ENCODE results near the gene MAP3K2. TPM values are rescaled to one million over a fixed set of nuclear protein-coding genes. Genes with fewer than 3 reads are reported as not detected.

MAP3K2 gene
- polyA plus RNA-seq, 3 donors, result 23.9 to 30.7 (median 25.1) TPM

DNA sequence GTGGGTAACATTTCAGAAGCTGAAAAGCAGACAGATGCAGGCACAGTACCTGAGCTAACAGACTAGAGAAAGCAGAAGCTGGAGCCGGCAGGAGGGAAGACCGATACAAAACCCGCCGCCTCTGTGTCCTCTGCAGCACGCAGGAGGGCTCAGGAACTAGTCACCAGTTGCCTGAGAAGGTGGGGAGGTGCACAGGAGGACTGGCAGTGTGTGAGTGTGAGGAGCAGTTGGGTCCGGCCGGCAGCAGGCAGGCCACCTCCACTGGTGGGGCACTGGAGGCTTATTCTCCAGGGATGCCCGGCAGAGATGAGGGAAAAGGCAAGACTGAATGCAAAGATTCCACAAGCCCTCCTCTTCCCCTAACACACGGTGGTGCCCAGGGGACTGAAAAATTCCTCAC lies 112.0 kb downstream of the MAP3K2 start:
- no peak for DNase-seq (ENCODE audit: extremely low read depth in 1 of 11, low read depth in 9 of 11, low spot score in 4 of 11)

GRCh38 chr2:127275356-127275755 lies 112.4 kb downstream of the MAP3K2 start:
- no peak for DNase-seq (ENCODE audit: extremely low read depth in 1 of 11, low read depth in 9 of 11, low spot score in 4 of 11)

GRCh38 chr2:127270663-127271062 lies 117.1 kb downstream of the MAP3K2 start:
- no peak for DNase-seq (ENCODE audit: extremely low read depth in 1 of 11, low read depth in 9 of 11, low spot score in 4 of 11)

GRCh38 chr2:127261804-127262406 lies 125.9 kb downstream of the MAP3K2 start:
- peak in 2 of 11 donors; percentile 1 to 6 for DNase-seq (ENCODE audit: extremely low read depth in 1 of 11, low read depth in 9 of 11, low spot score in 4 of 11)

DNA sequence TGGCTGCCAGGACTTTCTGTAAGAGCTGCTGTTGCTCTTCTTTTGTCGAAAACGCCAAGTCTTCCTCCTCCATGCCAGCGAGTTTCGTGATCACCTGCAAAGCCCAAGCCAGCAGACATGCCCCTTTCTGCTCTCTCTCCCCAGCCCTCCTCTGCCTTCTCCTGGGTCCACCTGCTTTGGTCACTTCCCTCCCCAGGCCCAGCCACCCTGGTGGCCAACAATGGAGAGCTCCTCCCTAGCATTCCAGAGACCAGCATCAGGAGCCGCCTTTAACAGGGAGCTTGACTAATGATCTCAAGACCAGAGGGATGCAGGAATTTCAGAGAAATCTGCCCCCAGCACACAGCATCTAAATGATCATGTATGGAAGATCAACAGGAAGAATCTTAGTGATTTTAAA lies 128.4 kb downstream of the MAP3K2 start:
- no peak for DNase-seq (ENCODE audit: extremely low read depth in 1 of 11, low read depth in 9 of 11, low spot score in 4 of 11)

- DNase-seq (ENCODE audit: extremely low read depth in 1 of 11, low read depth in 9 of 11, low spot score in 4 of 11), result no peak
Measured at GRCh38 chr2:127256866-127257265, 130.9 kb downstream of the MAP3K2 start.

DNA sequence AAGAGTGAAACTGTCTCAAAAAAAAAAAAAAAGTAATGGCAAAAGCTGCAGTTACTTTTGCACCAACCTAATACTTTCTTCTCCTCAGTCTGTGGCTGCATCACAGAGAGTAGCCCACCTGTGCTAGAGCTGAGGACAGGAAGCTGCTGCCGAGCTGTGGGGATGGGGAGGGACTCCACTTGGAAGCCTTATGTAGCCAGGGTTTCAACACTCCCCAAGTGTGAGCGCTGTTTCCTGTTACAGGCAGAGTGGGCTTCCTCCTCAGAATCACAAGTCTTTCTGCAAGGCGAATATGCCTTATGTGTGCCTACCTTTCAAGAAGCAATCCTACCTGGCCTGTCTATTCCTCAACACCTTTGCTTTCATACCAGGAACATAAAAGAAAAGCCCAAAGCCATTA lies 131.4 kb downstream of the MAP3K2 start:
- DNase-seq (ENCODE audit: extremely low read depth in 1 of 11, low read depth in 9 of 11, low spot score in 4 of 11), result no peak

- no peak for DNase-seq (ENCODE audit: extremely low read depth in 1 of 11, low read depth in 9 of 11, low spot score in 4 of 11)
Measured at GRCh38 chr2:127255721-127256120, 132.1 kb downstream of the MAP3K2 start.

DNA sequence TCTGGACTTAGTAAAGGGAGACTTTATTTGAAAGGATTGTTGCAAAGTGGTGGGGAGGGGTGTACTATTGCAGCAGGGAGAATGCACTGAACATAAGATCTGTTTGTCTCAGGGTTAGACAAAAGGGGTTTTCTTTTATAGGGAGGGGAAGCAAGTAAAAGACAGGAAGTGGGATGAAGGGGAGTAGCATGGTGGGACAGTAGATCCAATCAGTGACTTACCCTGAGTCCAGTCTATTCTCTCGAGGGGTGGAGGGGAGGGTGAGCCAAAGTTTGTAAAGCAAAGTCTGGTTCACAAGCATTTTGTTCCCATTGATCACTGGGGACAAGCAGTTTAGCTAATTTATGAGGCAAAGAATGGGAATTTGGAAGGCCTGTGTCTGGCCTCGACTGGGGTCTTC lies 132.6 kb downstream of the MAP3K2 start:
- DNase-seq (ENCODE audit: extremely low read depth in 1 of 11, low read depth in 9 of 11, low spot score in 4 of 11), result peak in 1 of 11 donors; percentile 0

- no peak for DNase-seq (ENCODE audit: extremely low read depth in 1 of 11, low read depth in 9 of 11, low spot score in 4 of 11)
Measured at GRCh38 chr2:127254386-127254981, 133.3 kb downstream of the MAP3K2 start.

Other genes starting within 250 kb of the MAP3K2 start
- gene CYP27C1, start 167.7 kb downstream of the MAP3K2 start, polyA plus RNA-seq (ENCODE audit: insufficient read length in 3 of 3), result 10 to 100 TPM in 1 of 3 donors, 1 to 10 TPM in 2; 7.0 to 12.3 (median 8.9) TPM
- 10 to 100 TPM; 64.2 to 79.8 (median 64.8) TPM for gene ERCC3, start 93.8 kb downstream of the MAP3K2 start, polyA plus RNA-seq (ENCODE audit: insufficient read length in 3 of 3)
- gene PROC, start 30.5 kb upstream of the MAP3K2 start, polyA plus RNA-seq (ENCODE audit: insufficient read length in 3 of 3), result 1 to 10 TPM; 3.2 to 6.5 (median 3.6) TPM
- 10 to 100 TPM; 65.0 to 79.4 (median 72.0) TPM for gene IWS1, start 138.5 kb upstream of the MAP3K2 start, polyA plus RNA-seq (ENCODE audit: insufficient read length in 3 of 3)
- 10 to 100 TPM; 20.6 to 33.3 (median 22.2) TPM for gene MYO7B, start 147.7 kb upstream of the MAP3K2 start, polyA plus RNA-seq (ENCODE audit: insufficient read length in 3 of 3)

Measured in renal cortex interstitium (tissue), 11 donors.